Nucleus accumbens (tissue), 56 donors: ENCODE measurements around the gene CDYL2.

ENCODE experiments used
- DNase-seq, 56 donors: peaks; one replicate each; lab custom pipeline; 2025; lab: John Stamatoyannopoulos, UW

Gene CDYL2

DNA sequence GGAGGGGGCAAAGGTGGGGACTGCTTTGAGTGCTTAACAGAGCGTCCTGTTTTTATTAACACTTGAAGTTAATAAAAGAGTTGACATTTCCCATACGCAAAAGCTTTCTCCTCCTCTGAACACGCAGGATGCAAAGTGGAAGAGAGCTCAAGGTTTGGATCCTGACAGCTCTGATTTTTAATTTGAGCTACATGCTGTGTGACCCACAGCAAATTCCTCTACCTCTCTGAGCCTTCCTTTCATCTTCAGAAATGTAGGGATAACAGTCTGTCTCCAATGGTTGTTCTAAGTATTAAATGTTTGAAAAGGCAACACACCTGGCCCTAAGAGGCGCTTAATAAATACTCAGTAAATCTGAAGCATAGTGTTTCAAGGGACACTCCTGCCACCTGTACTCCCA lies 93.0 kb downstream of the CDYL2 start:
- no peak for DNase-seq

DNA sequence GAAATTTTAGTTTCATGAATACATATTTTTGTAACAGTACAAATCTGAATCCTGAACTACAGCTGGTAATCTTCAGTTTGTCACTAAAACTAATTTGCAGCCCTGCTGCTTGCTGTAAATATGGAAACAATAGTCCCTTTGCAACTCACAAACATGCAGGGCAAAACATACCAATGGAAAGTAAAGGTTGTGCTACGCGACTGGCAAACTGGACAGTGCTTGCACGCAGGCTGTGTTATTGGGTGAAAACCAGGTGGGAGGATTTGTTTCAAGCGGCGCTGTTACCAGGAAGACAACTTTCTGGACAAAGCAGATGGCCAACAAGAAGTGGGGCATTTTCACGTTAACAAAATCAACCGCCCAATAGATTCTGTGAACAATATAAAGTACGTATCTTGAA lies 93.5 kb downstream of the CDYL2 start:
- no peak for DNase-seq

DNA sequence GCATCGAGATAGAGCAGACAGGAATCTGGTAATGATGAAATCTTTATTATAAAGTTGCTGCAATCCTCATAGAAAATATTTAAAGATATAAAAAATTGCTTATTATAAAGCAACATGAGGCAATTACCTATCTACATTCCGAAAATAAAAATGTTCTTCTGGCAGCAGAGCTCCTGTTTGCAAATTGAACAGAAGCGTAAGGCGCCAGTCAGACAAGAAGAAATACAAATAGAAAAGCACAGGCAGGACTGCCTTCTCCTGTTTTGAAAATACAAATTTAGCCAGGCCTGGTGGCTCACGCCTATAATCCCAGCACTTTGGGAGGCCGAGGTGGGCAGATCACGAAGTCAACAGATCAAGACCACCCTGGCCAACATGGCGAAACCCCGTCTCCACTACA lies 95.6 kb downstream of the CDYL2 start:
- DNase-seq: no peak

DNA sequence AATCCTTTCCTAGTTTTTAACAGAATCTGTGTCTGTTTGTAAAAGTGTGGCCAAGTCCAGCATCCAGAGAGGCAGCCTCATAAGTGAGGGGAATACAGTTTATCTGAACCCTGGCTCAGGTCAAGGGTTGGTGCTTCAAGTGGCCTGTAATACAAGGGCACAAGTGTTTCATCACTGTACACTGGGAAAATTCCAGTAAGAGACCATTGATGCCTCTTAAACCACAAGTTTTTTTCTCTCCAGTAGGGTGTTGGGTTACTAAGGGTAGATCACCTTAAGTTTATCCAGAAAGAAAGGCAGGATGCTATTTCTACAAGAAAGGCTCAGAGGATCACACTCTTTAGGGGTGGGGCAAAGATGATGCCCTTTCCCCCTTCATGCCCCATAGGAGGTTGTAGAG lies 96.7 kb downstream of the CDYL2 start:
- no peak for DNase-seq

DNA sequence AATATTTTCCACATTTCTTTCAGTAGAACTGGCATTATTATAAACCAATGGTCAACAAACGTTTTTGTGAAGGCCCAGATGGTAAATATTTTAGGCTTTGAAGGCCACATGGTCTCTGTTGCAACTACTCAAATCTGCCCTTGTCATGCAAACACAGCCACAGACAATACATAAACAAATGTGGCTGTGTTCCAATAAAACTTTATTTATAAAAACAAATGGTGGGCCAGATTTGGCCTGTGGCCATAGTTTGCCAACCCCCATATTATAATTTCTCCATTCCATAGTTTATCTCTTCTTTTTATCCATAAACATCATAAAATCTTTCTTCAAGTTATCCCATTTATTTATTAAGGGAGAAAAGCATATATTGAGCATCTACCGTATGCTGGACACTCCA lies 98.8 kb downstream of the CDYL2 start:
- DNase-seq: no peak

DNA sequence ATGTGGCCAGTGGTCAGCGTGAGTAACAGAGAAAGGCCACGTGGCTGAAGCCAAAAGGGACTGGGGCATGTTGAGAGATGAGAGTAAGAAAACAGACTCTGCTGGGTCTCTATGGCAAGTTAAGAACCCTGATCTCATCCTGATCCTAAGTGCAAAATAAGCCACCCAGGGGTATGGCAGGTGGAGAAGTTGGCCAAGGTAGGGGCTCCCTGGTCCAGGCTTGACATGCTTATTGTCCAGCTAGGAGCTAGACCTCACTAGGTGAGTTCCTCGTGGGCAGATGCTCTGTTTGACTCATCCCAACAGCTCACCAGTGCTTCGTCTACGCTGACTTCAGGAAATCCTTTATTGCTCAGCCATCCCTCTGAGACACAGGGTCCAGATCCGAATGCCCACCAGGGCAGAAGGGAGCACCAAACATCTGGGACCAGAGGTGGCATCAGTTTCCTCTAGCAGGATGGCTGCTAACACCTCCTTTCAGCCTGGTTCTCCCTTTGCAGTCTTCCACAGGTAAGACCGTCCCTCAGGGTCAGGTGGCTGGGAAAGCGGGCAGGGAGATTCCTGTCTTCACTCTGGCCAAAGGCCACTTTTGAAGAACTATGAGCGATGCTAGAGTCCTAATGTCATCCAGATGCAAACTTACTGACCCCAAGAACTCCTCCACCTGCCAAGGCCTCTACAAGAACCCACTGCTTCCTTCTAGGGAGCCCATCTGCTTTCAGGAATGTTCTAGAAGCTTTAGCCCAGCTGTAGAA lies 99.5 kb downstream of the CDYL2 start:
- DNase-seq: no peak

DNA sequence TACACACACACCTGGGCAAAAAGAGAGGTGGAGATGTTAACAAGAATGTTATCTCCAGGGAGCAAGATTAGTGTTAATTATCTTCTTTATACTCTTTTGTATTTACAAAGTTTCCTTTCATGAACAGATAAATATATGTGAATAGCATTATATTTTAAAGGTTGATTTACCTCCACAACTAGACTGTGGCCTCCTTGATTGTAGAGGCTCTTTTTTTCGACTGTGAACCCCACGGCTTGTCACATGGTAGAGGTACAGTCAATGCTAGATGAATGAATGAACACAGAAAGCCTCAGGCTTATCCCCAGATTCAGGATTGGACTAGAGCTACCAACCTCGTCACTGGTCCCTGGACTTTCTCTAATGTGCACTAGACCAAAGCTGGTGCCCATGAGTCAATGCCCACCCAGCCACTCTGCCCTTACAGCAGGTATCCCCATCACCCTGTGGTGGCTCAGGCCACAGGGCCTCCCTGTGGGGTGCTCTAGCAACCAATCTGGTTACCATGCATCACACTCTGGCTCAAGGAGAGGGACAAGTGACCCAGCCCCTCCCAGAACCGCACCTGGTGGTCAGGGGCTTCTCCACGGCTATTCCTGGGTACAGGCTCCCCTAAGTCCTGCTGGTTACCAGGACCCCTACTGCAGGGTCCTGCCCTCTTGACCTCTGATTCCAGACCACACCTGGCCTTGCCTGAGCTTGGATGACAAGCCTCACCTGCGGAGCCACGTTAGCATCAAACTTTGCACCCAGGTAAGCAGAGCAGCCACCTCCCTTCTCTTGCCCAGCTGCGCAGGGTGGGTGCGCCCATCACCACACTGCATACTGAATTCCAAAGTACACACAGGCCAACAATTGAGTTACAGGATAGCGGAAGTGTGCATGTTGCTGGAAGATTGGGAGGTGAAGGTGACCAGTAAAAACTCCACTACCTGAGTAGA lies 101.0 kb downstream of the CDYL2 start:
- DNase-seq: no peak

DNA sequence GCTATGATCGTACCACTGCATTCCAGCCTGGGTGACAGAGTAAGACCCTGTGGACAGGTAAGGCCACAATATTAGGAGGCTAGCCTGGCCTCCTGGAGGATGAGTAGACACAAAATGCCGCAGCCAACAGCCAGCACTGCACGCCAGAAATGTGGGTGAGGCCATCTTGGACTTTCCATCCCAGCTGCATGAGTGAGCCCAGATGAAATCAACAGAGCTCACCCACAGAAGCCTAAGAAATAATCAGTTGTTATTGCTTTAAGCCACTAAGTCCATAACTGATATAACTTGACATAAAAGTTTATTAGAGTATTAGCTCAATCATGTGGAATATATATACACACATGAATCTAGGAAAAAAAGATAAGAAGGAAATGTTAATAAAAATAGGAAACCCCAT lies 101.7 kb downstream of the CDYL2 start:
- DNase-seq: no peak

DNA sequence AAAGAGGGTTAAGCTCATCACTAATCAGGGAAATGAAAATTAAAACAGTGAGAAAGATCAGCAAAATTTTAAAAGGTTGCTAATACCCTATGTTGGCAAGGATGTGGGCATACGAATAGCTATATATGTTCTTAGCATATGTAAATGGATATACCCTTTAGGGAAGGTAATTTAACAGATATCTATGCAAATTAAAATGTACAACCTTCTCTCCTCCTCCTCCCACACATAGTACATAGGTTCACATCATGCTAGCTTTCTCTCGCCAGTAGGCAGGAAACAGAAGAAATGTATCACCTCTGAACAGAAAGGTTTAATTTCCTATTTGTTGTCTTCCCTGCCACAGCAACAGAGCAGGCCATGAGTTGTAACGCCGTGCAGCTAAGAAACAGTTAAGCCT lies 103.8 kb downstream of the CDYL2 start:
- DNase-seq: no peak

DNA sequence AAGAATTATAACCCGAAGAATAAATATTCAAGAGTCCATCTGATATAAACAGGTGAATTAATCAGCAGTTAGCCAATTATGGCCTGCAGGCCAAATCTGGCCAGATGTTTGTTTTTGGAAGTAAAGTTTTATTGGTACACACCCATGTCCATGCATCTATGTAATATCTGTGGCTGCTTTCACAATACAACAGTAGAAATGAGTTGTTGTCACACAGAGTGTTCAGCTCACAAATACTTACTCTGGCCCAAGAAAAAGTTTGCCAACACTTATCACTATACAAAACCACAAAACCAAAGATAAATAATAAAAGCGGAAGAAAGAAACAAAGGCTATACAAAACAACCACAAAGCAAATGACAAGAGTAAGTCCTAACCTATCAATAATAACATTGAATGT lies 109.4 kb downstream of the CDYL2 start:
- no peak for DNase-seq

DNA sequence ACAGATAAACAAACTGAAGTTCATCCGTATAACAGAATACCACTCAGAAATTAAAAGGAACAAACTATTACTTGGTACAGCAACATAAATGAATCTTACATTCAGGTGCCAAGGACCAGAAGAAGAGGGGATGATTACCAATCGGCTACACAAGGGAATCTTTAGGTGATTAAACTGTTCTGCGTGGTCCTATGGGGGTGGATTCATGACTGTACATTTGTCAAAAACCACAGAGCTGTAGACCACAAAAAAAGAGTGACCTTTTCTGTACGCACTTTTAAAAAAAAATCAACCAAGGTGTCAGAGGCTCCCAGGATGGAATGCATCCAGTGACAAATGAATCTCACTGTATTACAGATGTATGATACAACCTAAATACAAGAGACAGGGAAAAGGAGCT lies 110.8 kb downstream of the CDYL2 start:
- no peak for DNase-seq

DNA sequence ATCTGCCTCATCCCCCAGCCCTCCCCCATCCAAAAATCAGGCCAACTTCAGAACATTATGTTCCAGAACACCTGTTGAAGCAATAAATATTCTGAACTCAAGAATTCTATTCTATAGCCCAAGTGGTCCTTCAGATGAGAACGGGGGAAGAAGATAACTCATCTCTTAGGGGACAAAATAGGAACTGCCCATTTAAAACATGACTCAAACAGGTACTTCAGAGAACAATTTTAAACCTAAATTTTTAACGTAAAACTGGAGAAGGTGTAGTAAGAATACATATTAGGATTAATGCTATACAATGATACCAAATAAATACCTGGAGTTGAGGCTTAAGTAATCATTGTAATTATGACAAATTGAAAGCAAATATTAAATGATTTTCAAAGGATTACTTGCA lies 112.1 kb downstream of the CDYL2 start:
- no peak for DNase-seq

DNA sequence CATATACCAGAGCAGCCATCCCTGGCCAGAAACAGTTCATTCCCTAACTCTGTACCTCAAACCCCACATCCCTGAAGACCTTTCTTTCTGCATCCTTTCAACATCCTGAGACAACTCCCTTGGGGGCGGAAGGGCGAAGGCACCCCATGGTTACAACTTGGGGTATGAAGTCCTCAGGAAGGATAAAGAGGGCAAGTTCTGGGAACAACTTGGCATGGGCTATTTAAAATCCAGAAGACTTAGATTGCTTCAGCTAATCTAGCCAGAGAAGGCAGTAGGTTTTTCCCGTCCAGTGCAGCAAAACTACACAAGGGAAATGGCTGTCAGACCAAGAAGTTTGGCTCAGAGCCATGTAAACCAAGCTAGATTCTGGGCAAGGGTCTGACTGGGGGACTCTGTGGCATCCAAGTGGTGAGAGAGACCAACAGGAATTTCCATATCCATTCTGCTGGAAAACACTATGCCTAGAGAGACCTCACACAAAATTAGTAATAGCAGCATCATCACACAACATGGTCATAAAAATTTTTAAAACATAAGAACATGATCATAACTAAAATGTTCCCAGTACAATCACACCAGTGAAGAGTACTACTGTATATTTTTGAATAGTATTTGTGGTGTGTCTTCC lies 113.2 kb downstream of the CDYL2 start:
- DNase-seq: no peak

DNA sequence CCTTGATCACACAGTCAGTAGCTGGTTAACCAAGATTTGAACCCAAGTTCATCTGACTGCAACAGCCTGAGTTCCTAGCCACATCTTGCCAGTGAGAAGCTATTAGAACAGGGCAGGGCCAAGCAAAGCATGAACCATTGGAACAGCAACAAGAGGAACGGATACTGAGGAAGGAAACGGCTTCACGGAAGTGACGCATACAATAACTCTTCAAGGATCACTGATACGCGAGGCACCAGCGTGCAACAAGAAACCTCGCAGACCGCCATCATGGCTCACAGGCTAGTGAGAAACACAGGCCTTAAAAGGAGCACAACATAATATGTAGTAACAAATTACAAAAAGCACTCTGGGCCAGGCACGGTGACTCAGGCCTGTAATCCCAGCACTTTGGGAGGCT lies 114.9 kb downstream of the CDYL2 start:
- DNase-seq: no peak

DNA sequence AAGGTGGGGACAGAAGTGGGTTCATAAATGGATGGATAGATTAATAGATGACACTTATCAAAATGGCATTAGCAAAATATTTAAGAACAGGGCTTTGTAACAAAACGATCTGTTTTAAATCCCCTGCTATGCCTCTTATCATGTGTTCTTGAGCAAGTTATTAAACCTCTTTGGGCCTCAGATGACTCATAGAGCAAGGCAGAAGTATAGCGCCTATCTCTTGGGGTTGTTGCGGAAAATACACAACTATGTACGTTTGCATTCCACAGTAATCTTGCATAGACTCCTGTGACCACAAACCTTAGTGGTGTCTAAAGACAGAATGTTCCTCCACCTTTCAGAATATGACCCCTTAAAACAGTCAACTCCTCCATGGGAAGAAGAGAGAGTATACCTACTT lies 116.8 kb downstream of the CDYL2 start:
- no peak for DNase-seq

DNA sequence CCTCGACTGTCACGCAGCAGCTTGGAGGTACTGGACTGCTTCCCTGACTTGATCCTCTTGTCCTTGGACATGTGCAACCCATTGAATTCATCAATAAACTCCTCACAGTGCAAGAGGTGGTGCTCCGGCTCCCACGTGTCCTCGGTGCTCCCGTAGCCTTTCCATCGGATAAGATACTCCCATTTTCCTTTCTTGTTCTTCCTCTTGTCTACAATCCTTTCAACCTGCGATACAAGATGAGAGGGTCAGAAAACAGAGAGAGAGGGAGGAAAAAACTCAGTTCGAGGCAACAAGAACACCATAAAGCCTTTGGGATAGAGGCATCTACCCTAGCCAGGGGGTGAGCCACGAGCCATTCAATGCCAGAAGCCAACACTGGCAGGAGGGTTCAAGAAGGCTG lies 119.5 kb downstream of the CDYL2 start:
- DNase-seq: no peak

DNA sequence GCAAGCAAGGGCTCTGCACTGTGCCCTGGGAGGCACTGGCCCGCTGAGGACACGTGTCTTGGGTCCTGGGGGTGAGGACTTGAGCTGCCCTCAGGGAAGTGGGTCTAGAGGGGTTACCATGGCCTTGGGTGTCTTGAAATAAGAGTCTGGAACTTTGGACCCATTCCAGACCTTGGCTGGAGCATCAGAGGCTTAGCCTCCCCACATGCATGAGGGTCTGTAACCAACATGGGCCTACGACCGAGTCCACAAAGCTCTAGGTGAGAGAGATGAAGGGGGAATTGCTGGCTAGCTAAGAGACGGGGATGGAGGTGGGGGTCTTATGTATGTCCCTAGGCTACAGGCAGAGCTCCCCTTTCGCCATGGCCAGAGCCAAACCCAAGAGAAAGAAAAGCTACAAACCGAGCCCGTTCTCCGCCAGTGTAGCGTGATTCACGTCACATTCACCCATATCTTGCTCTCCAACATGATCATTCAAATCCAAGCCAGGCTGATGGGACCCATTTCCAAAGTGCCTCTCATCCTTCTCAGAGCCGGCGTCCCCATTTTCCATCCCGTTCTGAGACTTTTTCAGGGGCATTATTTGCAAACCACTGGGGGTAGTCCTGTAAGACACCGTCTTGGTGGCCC lies 120.1 kb downstream of the CDYL2 start:
- DNase-seq: no peak

DNA sequence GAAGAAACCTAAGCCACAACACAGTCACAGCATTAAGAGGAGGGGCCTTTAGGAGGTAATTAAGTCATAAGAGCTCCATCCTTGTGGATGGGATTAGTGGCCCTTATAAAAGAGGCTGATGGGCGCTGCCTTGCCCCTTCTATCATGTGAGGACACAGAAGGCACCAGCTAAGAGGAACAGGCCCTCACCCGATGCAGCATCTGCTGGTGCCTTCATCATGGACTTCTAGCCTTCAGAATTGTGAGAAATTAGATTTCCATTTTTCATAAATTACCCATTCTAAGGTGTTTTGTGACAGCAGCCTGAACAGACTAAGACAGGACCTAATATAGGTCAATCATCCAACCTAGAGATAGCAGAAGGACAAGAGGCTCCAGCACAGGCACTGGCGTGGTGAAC lies 120.8 kb downstream of the CDYL2 start:
- DNase-seq: no peak

DNA sequence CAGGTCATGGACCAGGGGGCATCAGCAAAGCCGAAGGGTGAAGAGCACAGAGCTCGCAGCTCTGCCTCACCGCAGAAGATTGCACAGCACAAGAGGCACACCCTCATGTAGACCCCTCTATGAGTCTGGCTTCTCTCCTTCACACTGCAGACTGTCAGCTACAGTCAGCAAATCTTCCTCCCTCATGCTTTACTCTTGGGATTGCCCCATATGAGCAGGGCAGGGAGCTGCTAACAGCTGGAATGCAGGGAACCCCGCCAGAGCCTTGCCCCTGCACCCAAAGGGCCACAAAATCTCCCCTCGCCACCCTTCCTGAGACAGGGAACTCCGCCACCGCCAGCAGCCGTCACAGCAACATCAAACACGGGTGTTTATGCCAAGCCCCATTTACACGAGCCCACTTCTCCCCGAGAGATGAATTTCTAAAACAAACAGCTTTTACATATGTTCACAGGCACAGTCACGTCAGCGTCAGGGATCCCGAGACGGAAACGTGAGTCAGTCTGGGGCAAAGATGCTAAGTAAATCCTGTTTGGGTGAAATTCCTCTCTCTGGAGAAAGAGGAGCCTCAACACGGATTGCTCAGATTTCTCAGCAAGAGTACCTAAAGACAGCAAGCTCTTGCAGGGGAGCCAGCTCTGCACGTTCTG lies 121.9 kb downstream of the CDYL2 start:
- DNase-seq: peak in 3 of 56 donors; percentile 1 to 4 (median 3)

DNA sequence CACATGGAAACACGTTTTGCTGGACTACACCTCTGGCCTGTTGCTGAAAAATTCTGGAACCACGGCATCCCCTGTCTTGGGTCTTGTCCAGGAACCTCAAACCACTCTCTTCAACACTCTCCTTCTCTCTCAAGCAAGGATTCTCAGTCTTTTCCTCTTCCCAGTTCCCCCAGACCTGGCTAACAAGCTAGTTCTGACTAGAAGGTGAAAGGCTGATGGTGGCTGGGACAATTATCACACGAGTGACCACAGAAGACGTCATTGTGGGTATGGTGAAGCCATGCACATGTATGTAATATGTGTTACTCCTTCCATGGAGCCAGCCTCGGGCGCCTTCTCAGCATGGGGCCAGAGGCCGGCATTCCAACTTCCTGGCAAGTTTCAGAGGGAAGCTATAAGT lies 123.0 kb downstream of the CDYL2 start:
- no peak for DNase-seq
